ENCODE data around the gene RAB11A.

DNA sequence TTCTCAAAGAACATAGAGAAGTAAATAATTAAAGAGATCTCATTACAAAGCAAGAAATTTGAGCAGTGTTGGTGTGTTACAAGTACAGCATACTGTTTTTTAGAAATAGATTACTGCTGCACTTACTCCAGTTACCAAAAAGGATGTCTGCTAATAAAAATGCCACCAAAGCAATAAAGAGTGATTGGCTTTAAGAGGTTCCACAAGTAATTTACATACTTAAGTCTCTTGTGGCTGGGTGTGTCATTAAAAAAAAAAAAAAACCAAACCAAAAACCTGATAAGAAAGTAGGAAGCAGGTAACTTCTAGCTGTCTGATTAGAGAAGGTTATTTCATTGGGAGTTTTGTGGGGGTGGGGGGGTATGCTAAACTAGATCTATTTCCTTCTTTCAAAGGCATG, 15.2 kb downstream of the RAB11A start:
- TF ChIP-seq, protein P1, sequence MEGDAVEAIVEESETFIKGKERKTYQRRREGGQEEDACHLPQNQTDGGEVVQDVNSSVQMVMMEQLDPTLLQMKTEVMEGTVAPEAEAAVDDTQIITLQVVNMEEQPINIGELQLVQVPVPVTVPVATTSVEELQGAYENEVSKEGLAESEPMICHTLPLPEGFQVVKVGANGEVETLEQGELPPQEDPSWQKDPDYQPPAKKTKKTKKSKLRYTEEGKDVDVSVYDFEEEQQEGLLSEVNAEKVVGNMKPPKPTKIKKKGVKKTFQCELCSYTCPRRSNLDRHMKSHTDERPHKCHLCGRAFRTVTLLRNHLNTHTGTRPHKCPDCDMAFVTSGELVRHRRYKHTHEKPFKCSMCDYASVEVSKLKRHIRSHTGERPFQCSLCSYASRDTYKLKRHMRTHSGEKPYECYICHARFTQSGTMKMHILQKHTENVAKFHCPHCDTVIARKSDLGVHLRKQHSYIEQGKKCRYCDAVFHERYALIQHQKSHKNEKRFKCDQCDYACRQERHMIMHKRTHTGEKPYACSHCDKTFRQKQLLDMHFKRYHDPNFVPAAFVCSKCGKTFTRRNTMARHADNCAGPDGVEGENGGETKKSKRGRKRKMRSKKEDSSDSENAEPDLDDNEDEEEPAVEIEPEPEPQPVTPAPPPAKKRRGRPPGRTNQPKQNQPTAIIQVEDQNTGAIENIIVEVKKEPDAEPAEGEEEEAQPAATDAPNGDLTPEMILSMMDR (IDR thresholded peaks at IDR 0.05; ENCODE audit: insufficient read depth, low read depth, low read length) = no peak
- no peak for TF ChIP-seq EZH2 (IDR thresholded peaks at IDR 0.05; ENCODE audit: insufficient read depth, low read length)

All from astrocyte (in vitro differentiated cells and primary cell).